PC-9 (cell line): Measurements from ENCODE around the gene SUMF1. TPM values are rescaled to one million over a fixed set of nuclear protein-coding genes. Genes with fewer than 3 reads are reported as not detected.

Experiments
- BruUV-seq: library from RNA; stranded (reverse); fragments of 400-500 nt; replicated peaks from 2 replicates; lab custom pipeline; 2021; lab: Mats Ljungman, UMichigan
- CTCF ChIA-PET: fragments of 300-600 bp; sonication (Branson Sonifier 250); formaldehyde crosslinking; loops from one replicate; lab custom pipeline; 2022; ENCODE audit warnings: antibody characterized with exemption; lab: Charles Lee
- POLR2A ChIA-PET: fragments of 300-600 bp; sonication (Branson Sonifier 250); formaldehyde crosslinking; loops from one replicate; lab custom pipeline; 2022; ENCODE audit warnings: antibody characterized with exemption; ENCODE audit not compliant: unreplicated experiment; lab: Charles Lee
- DNase-seq, 2 experiments: peaks; one replicate each; pipeline versions ENCODE4 v3.0.0 to v3.0.0-alpha.2; 2015 to 2022; ENCODE audit warnings: mixed read lengths in 1 of 2
- H2AFZ ChIP-seq: fragments of 200-600 bp; sonication (generic); 2 replicates; pipeline ENCODE4 v1.8.1; 2017; ENCODE audit warnings: antibody characterized with exemption
- H3F3A ChIP-seq: fragments of 200-600 bp; sonication (generic); 2 replicates; pipeline ENCODE4 v1.8.1; 2017; ENCODE audit warnings: antibody characterized with exemption, mild to moderate bottlenecking, low read depth; ENCODE audit not compliant: insufficient read depth
- H3K27ac ChIP-seq: fragments of 200-600 bp; sonication (generic); 2 replicates; pipeline ENCODE4 v1.6.1; 2016; ENCODE audit warnings: mixed run types
- H3K27me3 ChIP-seq: fragments of 200-600 bp; sonication (generic); 2 replicates; pipeline ENCODE4 v1.6.1; 2016; ENCODE audit warnings: low read depth, mixed run types; ENCODE audit not compliant: insufficient read depth
- H3K36me3 ChIP-seq: fragments of 200-600 bp; sonication (generic); 2 replicates; pipeline ENCODE4 v1.6.1; 2016; ENCODE audit warnings: low read depth, mixed run types
- H3K4me1 ChIP-seq: fragments of 200-600 bp; sonication (generic); replicated peaks from 2 replicates; pipeline ENCODE4 v1.6.1; 2016; ENCODE audit warnings: mixed run types; ENCODE audit not compliant: insufficient read depth
- H3K4me2 ChIP-seq: fragments of 200-600 bp; sonication (generic); 2 replicates; pipeline ENCODE4 v1.6.1; 2017; ENCODE audit warnings: mixed run types
- H3K4me3 ChIP-seq: fragments of 200-600 bp; sonication (generic); 2 replicates; pipeline ENCODE4 v1.6.1; 2016; ENCODE audit warnings: mixed run types
- H3K79me2 ChIP-seq: fragments of 200-600 bp; sonication (generic); 2 replicates; pipeline ENCODE4 v1.6.1; 2017; ENCODE audit warnings: low read depth, mixed run types
- H3K9me2 ChIP-seq: fragments of 200-600 bp; sonication (generic); 2 replicates; pipeline ENCODE4 v1.8.1; 2017; ENCODE audit warnings: mild to moderate bottlenecking; ENCODE audit not compliant: insufficient read depth
- H3K9me3 ChIP-seq: fragments of 200-600 bp; sonication (generic); 2 replicates; pipeline ENCODE4 v1.8.1; 2016; ENCODE audit warnings: low read depth; ENCODE audit not compliant: insufficient read depth
- H4K20me1 ChIP-seq: fragments of 200-600 bp; sonication (generic); 2 replicates; pipeline ENCODE4 v1.8.1; 2017; ENCODE audit not compliant: insufficient read depth
- CTCF ChIP-seq: fragments of 200-600 bp; sonication (generic); conservative IDR thresholded peaks from 2 replicates; pipeline ENCODE4 v1.6.1; 2017; ENCODE audit warnings: mixed run types, antibody characterized with exemption, mild to moderate bottlenecking, moderate library complexity
- EZH2 ChIP-seq: fragments of 200-600 bp; sonication (generic); IDR thresholded peaks from 2 replicates; pipeline ENCODE4 v1.8.0; 2017; ENCODE audit warnings: antibody characterized with exemption, low read depth
- intact Hi-C: fragments of 100-400 bp; cut with micrococcal nuclease; formaldehyde crosslinking; loops from one replicate; pipeline ENCODE4 v1.10.0; 2022; ENCODE audit not compliant: unreplicated experiment
- total RNA-seq: library from RNA; stranded (reverse); gene quantifications from 2 replicates; pipeline ENCODE4 v1.2.3, GENCODE V29; 2021

SUMF1 gene
- total RNA-seq, 1 experiment from 2014 or later = 41.6 TPM

- no peaks in the 10 kb centered on the region for H3F3A ChIP-seq
- POLR2A ChIA-PET = no interaction called here
- H3K9me3 ChIP-seq = no peaks in the 10 kb centered on the region
- H3K9me2 ChIP-seq = no peaks in the 10 kb centered on the region
- TF ChIP-seq EZH2 (no peak), CTCF (no peak)
- H3K36me3 ChIP-seq = no peaks in the 10 kb centered on the region
- no peak for DNase-seq
- no peak overlapping the region for H3K27ac ChIP-seq
- H3K27me3 ChIP-seq = no peaks in the 10 kb centered on the region
- no peaks in the 10 kb centered on the region for H3K79me2 ChIP-seq
- no TSS peak for BruUV-seq
- CTCF ChIA-PET = no interaction called here
- intact Hi-C loops = no loop called here
- no peak overlapping the region for H3K4me2 ChIP-seq
- H3K4me1 ChIP-seq = no peaks in the 10 kb centered on the region
- no peak overlapping the region for H2AFZ ChIP-seq
- no peak overlapping the region for H3K4me3 ChIP-seq
- no peaks in the 10 kb centered on the region for H4K20me1 ChIP-seq
Measured at GRCh38 chr3:4335840-4336562, 131.1 kb downstream of the SUMF1 start.

- H3K79me2 ChIP-seq = no peaks in the 10 kb centered on the region
- intact Hi-C loops = no loop called here
- H3K27ac ChIP-seq = no peak overlapping the region
- H3F3A ChIP-seq = no peaks in the 10 kb centered on the region
- H3K4me1 ChIP-seq = no peaks in the 10 kb centered on the region
- H3K9me3 ChIP-seq = no peaks in the 10 kb centered on the region
- H3K36me3 ChIP-seq = no peaks in the 10 kb centered on the region
- no peak overlapping the region for H3K4me2 ChIP-seq
- TF ChIP-seq EZH2 = no peak
- CTCF ChIA-PET = interaction anchor here (0.6 kb wide), 1 partner anchor 706 kb away, joined by 4 read pairs; no protein-coding TSS in a partner anchor
- POLR2A ChIA-PET = interaction anchor here (0.6 kb wide), 1 partner anchor 1053 kb away, joined by 7 read pairs; no protein-coding TSS in a partner anchor
- no peak overlapping the region for H3K4me3 ChIP-seq
- DNase-seq = no peak
- H4K20me1 ChIP-seq = no peaks in the 10 kb centered on the region
- no peaks in the 10 kb centered on the region for H3K9me2 ChIP-seq
- H2AFZ ChIP-seq = no peak overlapping the region
- H3K27me3 ChIP-seq = no peaks in the 10 kb centered on the region
- no TSS peak for BruUV-seq
Measured at GRCh38 chr3:4334548-4334947, 132.5 kb downstream of the SUMF1 start.

- H4K20me1 ChIP-seq = no peaks in the 10 kb centered on the region
- intact Hi-C loops = no loop called here
- no peaks in the 10 kb centered on the region for H3K79me2 ChIP-seq
- no peaks in the 10 kb centered on the region for H3K9me3 ChIP-seq
- ChIA-PET CTCF (no interaction called here), POLR2A (no interaction called here)
- no peaks in the 10 kb centered on the region for H3K9me2 ChIP-seq
- H3K27me3 ChIP-seq = no peaks in the 10 kb centered on the region
- no peak overlapping the region for H3K4me3 ChIP-seq
- no peak overlapping the region for H3K27ac ChIP-seq
- H2AFZ ChIP-seq = no peak overlapping the region
- no peaks in the 10 kb centered on the region for H3K4me1 ChIP-seq
- H3K36me3 ChIP-seq = no peaks in the 10 kb centered on the region
- H3K4me2 ChIP-seq = no peak overlapping the region
- DNase-seq = no peak
- no peak for TF ChIP-seq CTCF
- no peak for TF ChIP-seq EZH2
- BruUV-seq = no TSS peak
- H3F3A ChIP-seq = no peaks in the 10 kb centered on the region
Measured at GRCh38 chr3:4332991-4333390, 134.1 kb downstream of the SUMF1 start.
